Choroid plexus epithelial cell (primary cell): Measurements from ENCODE around the gene CYP3A4.
"Not testable (repeated sequence)": the region's sequence is repeated elsewhere in the genome, so short reads cannot be mapped to it uniquely, and the experiment has no call there.

ENCODE experiments used
- DNase-seq: peaks from one replicate; pipeline ENCODE4 v3.0.0-alpha.2; 2010; ENCODE audit warnings: low read depth
- H3K4me3 ChIP-seq: 2 replicates; pipeline ENCODE4 v1.5.1; 2011; ENCODE audit warnings: low read depth, mild to moderate bottlenecking, control low read depth, low read length, moderate library complexity
- TF ChIP-seq, protein P1 (sequence below): conservative IDR thresholded peaks from 2 replicates; pipeline ENCODE4 v1.5.1; 2011; ENCODE audit warnings: low read depth, mild to moderate bottlenecking, control low read depth, inconsistent platforms, low read length, moderate library complexity

The CYP3A4 gene

GRCh38 chr7:99768471-99768870, 15.5 kb downstream of the CYP3A4 start:
- no peak overlapping the region for H3K4me3 ChIP-seq
- DNase-seq = no peak
- TF ChIP-seq, protein P1, sequence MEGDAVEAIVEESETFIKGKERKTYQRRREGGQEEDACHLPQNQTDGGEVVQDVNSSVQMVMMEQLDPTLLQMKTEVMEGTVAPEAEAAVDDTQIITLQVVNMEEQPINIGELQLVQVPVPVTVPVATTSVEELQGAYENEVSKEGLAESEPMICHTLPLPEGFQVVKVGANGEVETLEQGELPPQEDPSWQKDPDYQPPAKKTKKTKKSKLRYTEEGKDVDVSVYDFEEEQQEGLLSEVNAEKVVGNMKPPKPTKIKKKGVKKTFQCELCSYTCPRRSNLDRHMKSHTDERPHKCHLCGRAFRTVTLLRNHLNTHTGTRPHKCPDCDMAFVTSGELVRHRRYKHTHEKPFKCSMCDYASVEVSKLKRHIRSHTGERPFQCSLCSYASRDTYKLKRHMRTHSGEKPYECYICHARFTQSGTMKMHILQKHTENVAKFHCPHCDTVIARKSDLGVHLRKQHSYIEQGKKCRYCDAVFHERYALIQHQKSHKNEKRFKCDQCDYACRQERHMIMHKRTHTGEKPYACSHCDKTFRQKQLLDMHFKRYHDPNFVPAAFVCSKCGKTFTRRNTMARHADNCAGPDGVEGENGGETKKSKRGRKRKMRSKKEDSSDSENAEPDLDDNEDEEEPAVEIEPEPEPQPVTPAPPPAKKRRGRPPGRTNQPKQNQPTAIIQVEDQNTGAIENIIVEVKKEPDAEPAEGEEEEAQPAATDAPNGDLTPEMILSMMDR = no peak

DNA sequence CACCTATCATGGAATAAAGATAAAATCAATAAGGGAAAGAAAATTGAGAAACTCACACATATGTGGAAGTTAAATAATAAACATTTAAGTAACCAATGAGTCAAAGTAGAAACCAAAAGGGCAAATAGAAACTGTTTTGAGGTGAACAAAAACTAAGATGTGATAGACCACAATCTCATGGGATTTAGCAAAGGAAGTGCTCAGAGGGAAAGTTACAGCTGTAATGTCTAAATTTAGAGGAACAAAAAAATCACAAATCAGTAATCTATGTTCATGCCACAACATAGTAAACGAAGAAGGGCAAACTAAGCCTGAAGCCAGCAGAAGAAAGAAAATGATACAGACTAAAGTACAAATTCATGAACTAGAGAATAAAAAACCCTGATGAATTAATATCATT, 16.3 kb downstream of the CYP3A4 start:
- TF ChIP-seq, protein P1 = no peak
- DNase-seq = no peak

GRCh38 chr7:99766484-99767099, 17.4 kb downstream of the CYP3A4 start:
- TF ChIP-seq, protein P1 = no peak
- no peak overlapping the region for H3K4me3 ChIP-seq
- DNase-seq = peak; percentile 2

More for the DNA sequence above, 16.3 kb downstream of the CYP3A4 start:
- H3K4me3 ChIP-seq = no peak overlapping the region

- no peak for DNase-seq
- H3K4me3 ChIP-seq = no peak overlapping the region
- TF ChIP-seq, protein P1 = no peak
Observed at GRCh38 chr7:99764478-99764877, 19.5 kb downstream of the CYP3A4 start.

DNA sequence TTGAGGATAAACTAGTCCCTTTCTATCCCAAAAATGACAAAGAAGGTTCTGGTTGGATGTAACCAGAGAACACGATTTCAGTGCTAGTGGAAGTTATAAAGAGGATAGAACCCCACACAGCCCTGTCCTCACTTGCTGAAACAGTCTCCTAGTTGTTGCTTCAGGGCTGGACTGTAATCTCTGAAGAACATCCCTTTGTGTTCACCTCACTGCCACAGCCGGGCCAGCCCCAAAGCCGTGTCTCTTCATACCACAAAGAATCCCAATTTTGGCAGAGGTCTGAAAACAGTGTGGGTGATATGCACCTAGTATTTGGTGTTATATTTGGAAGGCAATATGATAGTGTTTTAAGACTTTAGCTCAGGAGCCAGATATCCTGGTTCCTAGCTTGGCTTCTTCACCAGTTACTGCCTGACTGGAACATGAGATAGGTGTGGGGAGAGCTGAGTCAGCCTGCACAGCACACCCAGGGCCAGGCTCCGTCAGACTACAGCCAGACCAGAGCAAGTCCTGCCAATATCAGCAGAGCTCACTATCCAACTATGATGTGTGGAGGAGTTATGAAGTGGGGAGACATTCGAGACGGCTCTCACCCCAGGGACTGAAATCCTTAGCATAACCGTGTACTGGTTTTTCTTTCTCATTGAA, 21.2 kb downstream of the CYP3A4 start:
- TF ChIP-seq, protein P1 = no peak
- DNase-seq = peak; percentile 84
- H3K4me3 ChIP-seq = no peak overlapping the region

DNA sequence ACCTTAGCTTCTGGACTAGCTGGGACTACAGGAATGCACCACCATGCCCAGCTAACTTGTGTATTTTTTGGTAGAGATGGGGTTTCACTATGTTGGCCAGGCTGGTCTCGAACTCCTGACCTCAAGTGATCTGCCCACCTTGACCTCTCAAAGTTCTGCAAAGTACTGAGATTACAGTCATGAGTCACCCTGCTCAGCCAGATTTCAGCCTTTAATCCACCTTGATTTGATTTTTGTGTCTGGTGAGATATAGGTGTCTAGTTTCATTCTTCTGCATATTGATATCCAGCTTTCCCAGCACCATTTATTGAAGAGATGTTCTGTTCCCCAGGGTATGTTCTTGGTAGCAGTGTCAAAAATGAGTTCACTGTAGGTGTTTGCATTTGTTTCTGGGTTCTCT, 28.9 kb downstream of the CYP3A4 start:
- DNase-seq = no peak
- TF ChIP-seq, protein P1 = no peak
- H3K4me3 ChIP-seq = no peak overlapping the region

- TF ChIP-seq, protein P1 = no peak
- DNase-seq = peak; percentile 45
- H3K4me3 ChIP-seq = no peak overlapping the region
Observed at GRCh38 chr7:99752356-99752755, 31.6 kb downstream of the CYP3A4 start.

DNA sequence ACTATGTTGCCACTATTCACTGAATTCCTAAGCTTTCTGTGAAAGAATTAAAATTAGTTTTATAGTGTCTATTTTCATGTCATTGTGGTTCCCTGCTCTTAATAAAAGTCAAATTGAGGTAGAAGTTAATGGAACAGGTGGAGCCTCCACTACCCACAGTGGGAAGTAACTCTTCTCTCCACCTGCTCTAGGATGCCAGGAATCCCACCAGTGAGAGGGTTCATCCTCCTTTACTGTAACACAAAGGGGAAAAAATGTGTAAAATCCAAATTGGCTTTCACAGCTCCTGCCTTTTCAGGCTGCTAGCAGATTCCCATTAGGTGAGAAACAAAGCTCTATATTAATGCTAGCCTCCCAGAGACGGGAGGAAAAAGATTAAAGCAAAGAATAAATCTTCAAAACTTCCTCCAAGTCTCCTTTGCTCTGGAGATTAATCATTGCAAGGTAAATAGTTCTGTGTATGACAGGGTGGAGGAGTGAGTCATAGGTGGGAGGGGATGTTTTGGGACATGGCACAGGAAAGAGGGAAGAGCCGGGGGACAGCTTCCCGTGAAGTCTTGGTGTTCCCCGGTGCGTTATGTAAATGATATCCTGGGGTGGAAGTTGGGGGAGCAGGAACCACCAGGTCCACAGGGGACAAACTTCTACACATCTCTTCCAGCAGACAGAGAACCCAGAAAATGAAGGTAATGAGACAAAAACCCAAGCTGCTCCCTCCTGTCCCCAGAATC, 32.5 kb downstream of the CYP3A4 start:
- DNase-seq = peak; percentile 4

More for the DNA sequence above, 32.5 kb downstream of the CYP3A4 start:
- not testable (repeated sequence) for H3K4me3 ChIP-seq
